ENCODE measurements around the gene TAF13. TPM values are rescaled to one million over a fixed set of nuclear protein-coding genes. Genes with fewer than 3 reads are reported as not detected.

Gene TAF13
- total RNA-seq, 1 experiment from 2014 or later = 76.7 TPM

DNA sequence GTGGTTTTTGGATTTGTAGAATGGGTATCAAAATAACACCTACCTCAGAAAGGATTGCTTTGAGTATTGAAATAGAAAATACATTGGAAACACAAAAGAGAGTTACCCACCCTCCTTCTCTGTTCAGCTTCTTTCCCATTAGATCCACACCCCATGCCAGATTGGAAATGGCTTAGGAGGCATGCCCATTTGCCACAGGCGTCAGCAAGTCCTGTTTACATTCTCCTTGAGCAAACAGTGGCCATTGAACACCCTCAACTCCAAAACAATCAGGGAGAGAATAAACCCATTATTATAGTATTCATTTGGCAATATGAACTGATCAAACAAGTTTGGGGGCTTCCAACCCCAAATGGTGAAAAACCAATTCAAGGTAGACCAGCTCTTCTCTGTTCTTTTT lies 40.5 kb upstream of the TAF13 start:
- intact Hi-C loops (cut with micrococcal nuclease) = loop anchor here (10.0 kb wide), 2 partner anchors 279 to 1331 kb away; partner anchors contain the start of gene SORT1
- DNase-seq (ENCODE audit: unreplicated experiment) = no peak
- Mint-ChIP-seq H3K27ac (ENCODE audit: low read depth, unreplicated experiment) (no peak overlapping the region), H3K4me3 (ENCODE audit: unreplicated experiment) (no peak overlapping the region), H3K9me3 (ENCODE audit: unreplicated experiment) (no peaks in the 10 kb centered on the region), H3K36me3 (ENCODE audit: insufficient read depth, unreplicated experiment) (no peaks in the 10 kb centered on the region), H3K4me1 (ENCODE audit: insufficient read depth, unreplicated experiment) (peaks cover 9% of the 10 kb centered on the region), H3K27me3 (ENCODE audit: insufficient read depth, unreplicated experiment) (peaks cover 29% of the 10 kb centered on the region)
- no peak for TF ChIP-seq CTCF (IDR thresholded peaks at IDR 0.05; ENCODE audit: unreplicated experiment)
- ChIA-PET CTCF (interaction anchor here (1.7 kb wide), 1 partner anchor 14 kb away, joined by 4 read pairs; no protein-coding TSS in a partner anchor), POLR2A (interaction anchor here (0.8 kb wide), 1 partner anchor 18 kb away, joined by 3 read pairs; no protein-coding TSS in a partner anchor)
- BruUV-seq (replicated peaks) = no TSS peak

- peaks cover 5% of the 10 kb centered on the region for H3K36me3 Mint-ChIP-seq (ENCODE audit: insufficient read depth, unreplicated experiment)
- H3K27ac Mint-ChIP-seq (ENCODE audit: low read depth, unreplicated experiment) = no peak overlapping the region
- POLR2A ChIA-PET = interaction anchor here (0.8 to 1.1 kb wide), 4 partner anchors 10 to 25 kb away, joined by 3 read pairs; partner anchors contain the start of gene TMEM167B
- intact Hi-C loops (cut with micrococcal nuclease) = loop anchor here (10.0 kb wide), 2 partner anchors 279 to 1331 kb away; partner anchors contain the start of gene SORT1
- DNase-seq (ENCODE audit: unreplicated experiment) = no peak
- no peak overlapping the region for H3K4me3 Mint-ChIP-seq (ENCODE audit: unreplicated experiment)
- no peaks in the 10 kb centered on the region for H3K9me3 Mint-ChIP-seq (ENCODE audit: unreplicated experiment)
- H3K4me1 Mint-ChIP-seq (ENCODE audit: insufficient read depth, unreplicated experiment) = peaks cover 9% of the 10 kb centered on the region
- H3K27me3 Mint-ChIP-seq (ENCODE audit: insufficient read depth, unreplicated experiment) = peaks cover 29% of the 10 kb centered on the region
- no peak for TF ChIP-seq CTCF (IDR thresholded peaks at IDR 0.05; ENCODE audit: unreplicated experiment)
- CTCF ChIA-PET = interaction anchor here (0.7 to 1.7 kb wide), 2 partner anchors 14 to 318 kb away, joined by 3 to 4 read pairs; no protein-coding TSS in a partner anchor
- BruUV-seq (replicated peaks) = no TSS peak
These were observed 39.9 kb upstream of the TAF13 start for GRCh38 chr1:109115685-109116084.

DNA sequence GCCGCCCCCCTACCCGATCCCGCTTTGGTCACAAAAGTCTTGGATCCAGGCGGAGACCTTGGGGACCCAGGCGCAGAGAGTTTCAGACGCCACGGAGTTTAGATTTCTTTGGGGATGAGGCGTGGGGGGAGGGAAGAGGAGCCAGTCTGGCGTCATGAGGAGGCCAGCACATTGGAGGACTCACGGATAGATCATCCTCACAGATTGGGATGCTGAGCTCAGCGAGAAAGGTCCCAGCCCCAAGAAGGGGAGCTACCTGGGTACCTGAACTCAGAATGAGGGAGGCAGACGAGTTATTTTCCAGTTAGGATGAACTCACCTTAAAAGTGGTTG lies 38.5 kb upstream of the TAF13 start:
- no peak overlapping the region for H3K4me3 Mint-ChIP-seq (ENCODE audit: unreplicated experiment)
- peaks cover 9% of the 10 kb centered on the region for H3K4me1 Mint-ChIP-seq (ENCODE audit: insufficient read depth, unreplicated experiment)
- H3K36me3 Mint-ChIP-seq (ENCODE audit: insufficient read depth, unreplicated experiment) = peaks cover 6% of the 10 kb centered on the region
- DNase-seq (ENCODE audit: unreplicated experiment) = no peak
- TF ChIP-seq CTCF (IDR thresholded peaks at IDR 0.05; ENCODE audit: unreplicated experiment) = no peak
- ChIA-PET POLR2A (interaction anchor here (0.6 to 1.5 kb wide), 5 partner anchors 9 to 151 kb away, joined by 3 to 6 read pairs (median 6); partner anchors contain the start of gene CLCC1), CTCF (interaction anchor here (0.6 to 2.5 kb wide), 11 partner anchors 8 to 436 kb away, joined by 3 to 8 read pairs (median 4); no protein-coding TSS in a partner anchor)
- peaks cover 29% of the 10 kb centered on the region for H3K27me3 Mint-ChIP-seq (ENCODE audit: insufficient read depth, unreplicated experiment)
- intact Hi-C loops (cut with micrococcal nuclease) = loop anchor here (10.0 kb wide), 2 partner anchors 280 to 1330 kb away; partner anchors contain the start of gene SORT1
- BruUV-seq (replicated peaks) = no TSS peak
- no peak overlapping the region for H3K27ac Mint-ChIP-seq (ENCODE audit: low read depth, unreplicated experiment)
- no peaks in the 10 kb centered on the region for H3K9me3 Mint-ChIP-seq (ENCODE audit: unreplicated experiment)

- DNase-seq (ENCODE audit: unreplicated experiment) = no peak
- no TSS peak for BruUV-seq (replicated peaks)
- POLR2A ChIA-PET = interaction anchor here (0.6 to 1.5 kb wide), 5 partner anchors 10 to 150 kb away, joined by 3 to 6 read pairs (median 6); partner anchors contain the start of gene CLCC1
These were observed 38.0 kb upstream of the TAF13 start, which contains the start of gene ELAPOR1 for GRCh38 chr1:109113590-109114341. TSS of gene ELAPOR1 (plus strand) at chr1:109114115. CDS start at chr1:109114184, 69 bp downstream.

More at GRCh38 chr1:109113590-109114341, 38.0 kb upstream of the TAF13 start, which contains the start of gene ELAPOR1:
- intact Hi-C loops (cut with micrococcal nuclease) = loop anchor here (2.0 to 10.0 kb wide), 5 partner anchors 79 to 1329 kb away; partner anchors contain the start of genes CLCC1, PRPF38B and SORT1
- no peak for TF ChIP-seq CTCF (IDR thresholded peaks at IDR 0.05; ENCODE audit: unreplicated experiment)
- H3K27me3 Mint-ChIP-seq (ENCODE audit: insufficient read depth, unreplicated experiment) = peaks cover 29% of the 10 kb centered on the region
- CTCF ChIA-PET = interaction anchor here (0.6 to 3.4 kb wide), 19 partner anchors 9 to 436 kb away, joined by 3 to 19 read pairs (median 5); partner anchors contain the start of gene CLCC1
- no peaks in the 10 kb centered on the region for H3K9me3 Mint-ChIP-seq (ENCODE audit: unreplicated experiment)
- H3K4me3 Mint-ChIP-seq (ENCODE audit: unreplicated experiment) = peak within 1 kb of the TSS; percentile 42
- peaks cover 6% of the 10 kb centered on the region for H3K36me3 Mint-ChIP-seq (ENCODE audit: insufficient read depth, unreplicated experiment)
- H3K4me1 Mint-ChIP-seq (ENCODE audit: insufficient read depth, unreplicated experiment) = peaks cover 9% of the 10 kb centered on the region
- no peak within 1 kb of the TSS for H3K27ac Mint-ChIP-seq (ENCODE audit: low read depth, unreplicated experiment)
